ENCODE measurements around the gene MYADML2.

MYADML2 gene

DNA sequence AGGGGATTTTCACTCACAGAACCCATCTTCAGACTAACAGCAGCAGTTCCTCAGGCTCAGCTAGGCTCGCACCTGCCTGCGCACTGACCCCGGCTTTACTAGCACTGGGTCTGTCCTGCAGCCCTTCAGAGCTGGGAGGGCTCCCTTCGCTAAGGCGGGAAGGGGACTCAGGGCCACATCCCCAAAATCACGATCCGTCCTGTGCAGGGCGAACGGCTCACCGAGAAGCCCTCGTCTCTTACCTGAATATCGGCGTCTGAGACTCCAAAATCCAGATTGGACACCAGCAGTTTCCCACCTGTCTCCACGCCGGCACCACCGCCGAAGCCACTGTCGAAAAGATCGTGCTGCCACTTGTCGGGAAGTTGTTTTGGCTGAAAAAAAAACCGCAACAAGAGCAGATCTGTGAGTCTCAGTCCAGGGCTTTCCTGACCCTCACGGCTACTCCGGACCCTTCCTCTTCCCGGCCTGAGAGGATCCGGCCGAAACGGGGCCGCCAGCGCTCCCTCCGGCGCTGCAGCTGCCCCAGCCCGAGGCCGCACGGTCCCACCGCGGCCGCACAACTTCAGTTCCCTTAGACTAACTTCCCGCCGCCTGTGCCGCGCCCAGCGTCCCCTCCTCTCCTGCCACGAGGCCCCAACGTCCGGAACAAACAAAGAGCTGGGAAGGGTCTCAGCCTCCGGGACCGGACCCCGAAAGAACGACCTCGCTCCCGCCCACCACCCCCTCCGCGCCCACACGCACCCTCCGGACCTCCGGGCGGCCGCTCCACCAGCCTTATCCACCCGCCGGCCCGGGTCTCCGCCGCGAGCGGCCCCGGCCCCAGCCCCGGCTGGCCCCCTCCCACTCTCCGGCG lies 56.4 kb downstream of the MYADML2 start:
- no peak for FAIRE-seq
